SU-DHL-6 (cell line): ENCODE data around the gene GKAP1.

Experiments
- EZH2phosphoT487 ChIP-seq: fragments of 200-600 bp; sonication (generic), shearing (Covaris generic); conservative IDR thresholded peaks from 2 replicates; pipeline ENCODE4 v1.6.1; 2018; ENCODE audit warnings: mild to moderate bottlenecking, antibody characterized with exemption, low read length, moderate library complexity, mixed read lengths
- TF ChIP-seq, protein P1 (sequence below): fragments of 200-600 bp; sonication (generic); IDR thresholded peaks from one replicate; pipeline ENCODE4 v1.5.1; 2017; ENCODE audit warnings: antibody characterized with exemption, mild to moderate bottlenecking, low read length, moderate library complexity; ENCODE audit not compliant: insufficient read depth, poor library complexity, severe bottlenecking

DNA sequence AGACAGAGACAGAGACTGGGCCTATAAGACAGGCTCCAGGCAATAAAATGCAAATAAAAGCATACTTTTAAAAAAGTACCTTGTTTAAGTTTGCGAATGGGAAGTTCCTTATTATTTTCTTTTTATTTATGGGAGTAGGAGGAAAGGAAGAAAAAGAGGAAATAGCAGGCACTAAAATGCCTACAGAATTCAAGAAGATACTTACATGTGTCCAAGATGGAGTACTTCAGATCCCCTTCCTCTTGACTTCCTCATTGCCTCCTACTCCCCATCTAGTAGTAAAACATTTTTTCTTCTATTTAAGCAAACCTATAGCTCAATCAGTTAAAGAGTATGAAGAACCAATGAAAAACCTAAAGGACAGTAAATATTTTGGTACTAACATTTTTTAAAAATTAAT, 24.8 kb downstream of the GKAP1 start:
- TF ChIP-seq, protein P1, sequence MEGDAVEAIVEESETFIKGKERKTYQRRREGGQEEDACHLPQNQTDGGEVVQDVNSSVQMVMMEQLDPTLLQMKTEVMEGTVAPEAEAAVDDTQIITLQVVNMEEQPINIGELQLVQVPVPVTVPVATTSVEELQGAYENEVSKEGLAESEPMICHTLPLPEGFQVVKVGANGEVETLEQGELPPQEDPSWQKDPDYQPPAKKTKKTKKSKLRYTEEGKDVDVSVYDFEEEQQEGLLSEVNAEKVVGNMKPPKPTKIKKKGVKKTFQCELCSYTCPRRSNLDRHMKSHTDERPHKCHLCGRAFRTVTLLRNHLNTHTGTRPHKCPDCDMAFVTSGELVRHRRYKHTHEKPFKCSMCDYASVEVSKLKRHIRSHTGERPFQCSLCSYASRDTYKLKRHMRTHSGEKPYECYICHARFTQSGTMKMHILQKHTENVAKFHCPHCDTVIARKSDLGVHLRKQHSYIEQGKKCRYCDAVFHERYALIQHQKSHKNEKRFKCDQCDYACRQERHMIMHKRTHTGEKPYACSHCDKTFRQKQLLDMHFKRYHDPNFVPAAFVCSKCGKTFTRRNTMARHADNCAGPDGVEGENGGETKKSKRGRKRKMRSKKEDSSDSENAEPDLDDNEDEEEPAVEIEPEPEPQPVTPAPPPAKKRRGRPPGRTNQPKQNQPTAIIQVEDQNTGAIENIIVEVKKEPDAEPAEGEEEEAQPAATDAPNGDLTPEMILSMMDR: no peak
- no peak for TF ChIP-seq EZH2phosphoT487
